ENCODE measurements around the gene C9orf78. TPM values are rescaled to one million over a fixed set of nuclear protein-coding genes. Genes with fewer than 3 reads are reported as not detected.

C9orf78 gene
- total RNA-seq, 2 experiments from 2014 or later = 89.7 to 91.7 TPM

GRCh38 chr9:129781131-129781530 is 53.9 kb downstream of the C9orf78 start:
- Mint-ChIP-seq H3K4me1 (ENCODE audit: low read depth) (peaks cover 20% of the 10 kb centered on the region), H3K27ac (no peak overlapping the region), H3K4me3 (no peak overlapping the region), H3K9me3 (ENCODE audit: insufficient read depth) (no peaks in the 10 kb centered on the region), H3K36me3 (ENCODE audit: low read depth) (no peaks in the 10 kb centered on the region), H3K27me3 (ENCODE audit: low read depth) (peaks cover 14% of the 10 kb centered on the region)
- ChIA-PET POLR2A (no interaction called here), CTCF (interaction anchor here (1.0 to 8.6 kb wide), 5 partner anchors 21 to 650 kb away, joined by 3 to 111 read pairs (median 4); no protein-coding TSS in a partner anchor)
- ATAC-seq (no peak), DNase-seq (no peak)

- POLR2A ChIA-PET = no interaction called here
- H3K9me3 Mint-ChIP-seq (ENCODE audit: insufficient read depth) = no peaks in the 10 kb centered on the region
These were observed 55.4 kb downstream of the C9orf78 start for GRCh38 chr9:129779560-129780190.

GRCh38 chr9:129778469-129778868 is 56.6 kb downstream of the C9orf78 start:
- Mint-ChIP-seq H3K9me3 (ENCODE audit: insufficient read depth) (no peaks in the 10 kb centered on the region), H3K27ac (no peak overlapping the region), H3K4me1 (ENCODE audit: low read depth) (peaks cover 17% of the 10 kb centered on the region), H3K4me3 (no peak overlapping the region), H3K36me3 (ENCODE audit: low read depth) (no peaks in the 10 kb centered on the region), H3K27me3 (ENCODE audit: low read depth) (peaks cover 14% of the 10 kb centered on the region)
- DNase-seq (no peak), ATAC-seq (no peak)
- ChIA-PET POLR2A (no interaction called here), CTCF (interaction anchor here (0.6 to 2.8 kb wide), 2 partner anchors 52 to 775 kb away, joined by 3 to 22 read pairs; no protein-coding TSS in a partner anchor)

More at GRCh38 chr9:129779560-129780190, 55.4 kb downstream of the C9orf78 start:
- CTCF ChIA-PET = interaction anchor here (8.6 kb wide), 1 partner anchor 41 kb away, joined by 111 read pairs; no protein-coding TSS in a partner anchor
- DNase-seq (no peak), ATAC-seq (no peak)
- no peaks in the 10 kb centered on the region for H3K36me3 Mint-ChIP-seq (ENCODE audit: low read depth)
- H3K4me3 Mint-ChIP-seq = no peak overlapping the region
- H3K4me1 Mint-ChIP-seq (ENCODE audit: low read depth) = peaks cover 20% of the 10 kb centered on the region
- H3K27me3 Mint-ChIP-seq (ENCODE audit: low read depth) = peaks cover 14% of the 10 kb centered on the region
- no peak overlapping the region for H3K27ac Mint-ChIP-seq

GRCh38 chr9:129777769-129778130 is 57.3 kb downstream of the C9orf78 start:
- Mint-ChIP-seq H3K4me1 (ENCODE audit: low read depth) (peaks cover 17% of the 10 kb centered on the region), H3K27me3 (ENCODE audit: low read depth) (peaks cover 14% of the 10 kb centered on the region)
- peak; percentile 33 for ATAC-seq

More at GRCh38 chr9:129777769-129778130, 57.3 kb downstream of the C9orf78 start:
- POLR2A ChIA-PET = interaction anchor here (0.6 to 0.7 kb wide), 2 partner anchors 39 to 56 kb away, joined by 3 to 4 read pairs; no protein-coding TSS in a partner anchor
- CTCF ChIA-PET = interaction anchor here (1.2 to 3.3 kb wide), 4 partner anchors 13 to 51 kb away, joined by 5 to 24 read pairs (median 14); no protein-coding TSS in a partner anchor
- DNase-seq = peak; percentile 32
- Mint-ChIP-seq H3K36me3 (ENCODE audit: low read depth) (no peaks in the 10 kb centered on the region), H3K27ac (no peak overlapping the region), H3K9me3 (ENCODE audit: insufficient read depth) (no peaks in the 10 kb centered on the region), H3K4me3 (peak overlapping the region; percentile 15)

Small RNAs within 50 kb of the gene (microRNA-seq; reads per million reads assigned to microRNA genes)
- 2.9 reads per million for gene MIR6855

Other genes starting within 250 kb of the C9orf78 start
- gene C9orf50, start 214.2 kb downstream of the C9orf78 start, total RNA-seq = not detected
- 10 to 100 TPM; 36.2 to 39.2 TPM for gene NTMT1, start 209.1 kb downstream of the C9orf78 start, total RNA-seq
- 10 to 100 TPM; 25.4 to 27.7 TPM for gene ASB6, start 193.1 kb downstream of the C9orf78 start, total RNA-seq
- under 1 TPM in 1 of 2 experiments, not detected in 1; 0.21 TPM for gene PRRX2, start 169.6 kb downstream of the C9orf78 start, total RNA-seq
- gene PTGES, start 82.2 kb downstream of the C9orf78 start, total RNA-seq = not detected
- gene TOR1B, start 32.1 kb downstream of the C9orf78 start, total RNA-seq = 10 to 100 TPM; 22.1 to 24.4 TPM
- 10 to 100 TPM; 54.6 to 58.4 TPM for gene TOR1A, start 11.1 kb downstream of the C9orf78 start, total RNA-seq
- 10 to 100 TPM; 86.2 to 87.4 TPM for gene USP20, start 183 bp upstream of the C9orf78 start, total RNA-seq
- gene FNBP1, start 207.9 kb upstream of the C9orf78 start, total RNA-seq = 100 to 1,000 TPM; 173 to 176 TPM
- gene GPR107, start 218.6 kb upstream of the C9orf78 start, total RNA-seq = 10 to 100 TPM; 22.5 to 24.4 TPM